H1 (cell line): ENCODE measurements around the gene RPUSD3. TPM values are rescaled to one million over a fixed set of nuclear protein-coding genes. Genes with fewer than 3 reads are reported as not detected.

Experiments
- CTCF ChIA-PET: fragments of 300-600 bp; sonication (Branson Sonifier 250); formaldehyde crosslinking; loops from one replicate; lab custom pipeline; 2021; ENCODE audit not compliant: partially characterized antibody; lab: Charles Lee
- POLR2A ChIA-PET: fragments of 300-600 bp; sonication (Branson Sonifier 250); formaldehyde crosslinking; loops from one replicate; lab custom pipeline; 2021; ENCODE audit warnings: inconsistent platforms; ENCODE audit not compliant: partially characterized antibody; lab: Charles Lee
- DNase-seq, 2 experiments: peaks; one replicate each; pipeline versions ENCODE4 v3.0.0 to v3.0.0-alpha.2; 2010 to 2022; ENCODE audit warnings: low spot score in 2 of 2, low read depth in 1 of 2, mixed read lengths in 1 of 2
- FAIRE-seq: peaks from 2 replicates; lab custom pipeline; 2011; peaks lifted over from hg19 to GRCh38; lab: Jason Lieb, UNC
- H2AFZ ChIP-seq: 2 replicates; pipeline ENCODE4 v1.8.1; 2012; ENCODE audit warnings: low read length, inconsistent platforms
- H2AK5ac ChIP-seq: 2 replicates; pipeline ENCODE4 v1.6.1; 2013; ENCODE audit warnings: low read depth, low read length
- H2BK120ac ChIP-seq: replicated peaks from 2 replicates; pipeline ENCODE3; 2013; ENCODE audit warnings: low read depth, low read length, inconsistent platforms
- H2BK12ac ChIP-seq: 2 replicates; pipeline ENCODE4 v1.6.1; 2013; ENCODE audit warnings: low read depth, low read length
- H2BK15ac ChIP-seq: 2 replicates; pipeline ENCODE4 v1.6.1; 2013; ENCODE audit warnings: low read length
- H2BK20ac ChIP-seq: 2 replicates; pipeline ENCODE4 v1.6.1; 2013; ENCODE audit warnings: low read length
- H2BK5ac ChIP-seq: 2 replicates; pipeline ENCODE4 v1.6.1; 2013; ENCODE audit warnings: low read depth, low read length
- H3K14ac ChIP-seq: 2 replicates; pipeline ENCODE4 v1.6.1; 2013; ENCODE audit warnings: inconsistent platforms; ENCODE audit not compliant: insufficient read length
- H3K18ac ChIP-seq: 2 replicates; pipeline ENCODE4 v1.6.1; 2013; ENCODE audit warnings: low read length; ENCODE audit errors: extremely low read depth
- H3K23ac ChIP-seq: 2 replicates; pipeline ENCODE4 v1.6.1; 2013; ENCODE audit warnings: inconsistent platforms; ENCODE audit not compliant: insufficient read length
- H3K23me2 ChIP-seq: 2 replicates; pipeline ENCODE4 v1.6.1; 2013; ENCODE audit warnings: low read depth, low read length
- H3K27ac ChIP-seq: 2 replicates; pipeline ENCODE4 v1.6.1; 2011; ENCODE audit warnings: low read depth, low read length, inconsistent platforms
- H3K27me3 ChIP-seq, 4 experiments: replicated peaks in 1 of 4; 1 replicate in 1 of 4; 2 replicates in 3 of 4; pipeline versions ENCODE4 v1.6.1 to v1.8.1; 2011 to 2013; ENCODE audit warnings: low read length in 3 of 4, mild to moderate bottlenecking in 3 of 4, inconsistent platforms in 2 of 4, mixed read lengths in 2 of 4, moderate library complexity in 1 of 4; ENCODE audit not compliant: control insufficient read depth in 3 of 4, insufficient read depth in 3 of 4; ENCODE audit errors: extremely low read depth in 1 of 4
- H3K36me3 ChIP-seq, 4 experiments: 2 replicates each; pipeline versions ENCODE4 v1.6.1 to v1.8.1; 2011 to 2013; ENCODE audit warnings: mild to moderate bottlenecking in 4 of 4, low read length in 3 of 4, moderate library complexity in 2 of 4, control low read depth in 1 of 4, inconsistent platforms in 1 of 4; ENCODE audit not compliant: insufficient read depth in 4 of 4, control insufficient read depth in 2 of 4
- H3K4ac ChIP-seq: replicated peaks from 2 replicates; pipeline ENCODE3; 2013; ENCODE audit warnings: low read length, low read depth, mixed read lengths, inconsistent platforms; ENCODE audit not compliant: insufficient read length
- H3K4me1 ChIP-seq, 4 experiments: replicated peaks in 1 of 4; 1 replicate in 1 of 4; 2 replicates in 3 of 4; pipeline versions ENCODE4 v1.6.1 to v1.8.1; 2011 to 2013; ENCODE audit warnings: low read length in 3 of 4, inconsistent platforms in 2 of 4, mixed read lengths in 1 of 4; ENCODE audit not compliant: insufficient read depth in 4 of 4, control insufficient read depth in 3 of 4
- H3K4me2 ChIP-seq, 2 experiments: 2 replicates each; pipeline versions ENCODE4 v1.6.1 to v1.8.1; 2011 to 2013; ENCODE audit warnings: low read depth in 2 of 2, low read length in 2 of 2, control low read depth in 1 of 2, inconsistent platforms in 1 of 2, mild to moderate bottlenecking in 1 of 2; ENCODE audit not compliant: insufficient read depth in 1 of 2
- H3K4me3 ChIP-seq, 4 experiments: fragments of 200-600, 300-600 bp in 1 of 4; sonication (generic), shearing (Covaris generic), sonication (Bioruptor Twin) in 1 of 4; 2 replicates each; pipeline versions ENCODE4 v1.5.1 to v1.8.1; 2011 to 2016; ENCODE audit warnings: low read length in 4 of 4, low read depth in 3 of 4, control low read depth in 2 of 4, inconsistent platforms in 2 of 4, mild to moderate bottlenecking in 2 of 4, mixed read lengths in 1 of 4, moderate library complexity in 1 of 4; ENCODE audit not compliant: insufficient read depth in 2 of 4; ENCODE audit errors: extremely low read depth in 1 of 4
- H3K56ac ChIP-seq: replicated peaks from 2 replicates; pipeline ENCODE3; 2013; ENCODE audit warnings: low read depth, mild to moderate bottlenecking, mixed read lengths, low read length, inconsistent platforms; ENCODE audit not compliant: insufficient read length
- H3K79me1 ChIP-seq: 2 replicates; pipeline ENCODE4 v1.6.1; 2013; ENCODE audit warnings: low read depth, low read length, control low read depth
- H3K79me2 ChIP-seq, 2 experiments: 2 replicates each; pipeline versions ENCODE4 v1.6.1 to v1.8.1; 2012 to 2013; ENCODE audit warnings: low read length in 2 of 2, mild to moderate bottlenecking in 2 of 2, inconsistent platforms in 1 of 2; ENCODE audit not compliant: insufficient read depth in 2 of 2, control insufficient read depth in 1 of 2
- H3K9ac ChIP-seq, 4 experiments: replicated peaks in 1 of 4; 1 replicate in 1 of 4; 2 replicates in 3 of 4; pipeline versions ENCODE4 v1.6.1 to v1.8.1; 2011 to 2013; ENCODE audit warnings: low read depth in 3 of 4, low read length in 3 of 4, control low read depth in 2 of 4, mild to moderate bottlenecking in 2 of 4, moderate library complexity in 2 of 4, inconsistent platforms in 1 of 4; ENCODE audit errors: extremely low read depth in 1 of 4
- H3K9me3 ChIP-seq, 2 experiments: 2 replicates each; pipeline versions ENCODE4 v1.6.1 to v1.8.1; 2012 to 2013; ENCODE audit warnings: mild to moderate bottlenecking in 2 of 2, moderate library complexity in 2 of 2, control low read depth in 1 of 2, inconsistent platforms in 1 of 2, low read depth in 1 of 2, low read length in 1 of 2, mixed read lengths in 1 of 2; ENCODE audit not compliant: insufficient read depth in 2 of 2
- H4K20me1 ChIP-seq, 2 experiments: replicated peaks in 1 of 2; 2 replicates each; pipeline versions ENCODE3 to v1.8.1; 2011 to 2013; ENCODE audit warnings: inconsistent platforms in 2 of 2, low read length in 2 of 2, mild to moderate bottlenecking in 1 of 2; ENCODE audit not compliant: insufficient read depth in 2 of 2, control insufficient read depth in 1 of 2
- H4K5ac ChIP-seq: 2 replicates; pipeline ENCODE4 v1.6.1; 2013; ENCODE audit warnings: low read length, low read depth, mixed read lengths, inconsistent platforms; ENCODE audit not compliant: insufficient read length
- H4K8ac ChIP-seq: 2 replicates; pipeline ENCODE4 v1.8.0; 2013; ENCODE audit warnings: mild to moderate bottlenecking, moderate library complexity, low read length, inconsistent platforms; ENCODE audit not compliant: insufficient read depth; ENCODE audit errors: extremely low read depth
- H4K91ac ChIP-seq: replicated peaks from 2 replicates; pipeline ENCODE3; 2013; ENCODE audit warnings: low read length, mixed read lengths, inconsistent platforms; ENCODE audit not compliant: insufficient read length
- CHD2 ChIP-seq: IDR thresholded peaks from 2 replicates; pipeline ENCODE4 v1.6.1; 2012; ENCODE audit warnings: low read length, improper control_type of control experiment
- CTCF ChIP-seq, 3 experiments: IDR thresholded peaks; 1 replicate in 2 of 3; 2 replicates in 1 of 3; pipeline versions ENCODE4 v1.5.1 to v1.6.1; 2011; ENCODE audit warnings: low read length in 3 of 3, mild to moderate bottlenecking in 3 of 3, inconsistent platforms in 2 of 3, low read depth in 1 of 3, moderate library complexity in 1 of 3; ENCODE audit not compliant: insufficient read depth in 1 of 3; ENCODE audit errors: control extremely low read depth in 1 of 3
- GTF2F1 ChIP-seq: IDR thresholded peaks from 2 replicates; pipeline ENCODE4 v1.6.1; 2012; ENCODE audit warnings: low read depth, low read length, improper control_type of control experiment, borderline replicate concordance
- NANOG ChIP-seq: IDR thresholded peaks from 2 replicates; pipeline ENCODE4 v1.6.1; 2011; ENCODE audit warnings: low read length, low read depth, mild to moderate bottlenecking, inconsistent platforms; ENCODE audit not compliant: insufficient read depth, poor library complexity, severe bottlenecking
- RBBP5 ChIP-seq: IDR thresholded peaks from 2 replicates; pipeline ENCODE4 v1.7.1; 2012; ENCODE audit warnings: low read depth, mild to moderate bottlenecking, inconsistent platforms, low read length, moderate library complexity, borderline replicate concordance
- RXRA ChIP-seq: IDR thresholded peaks from 2 replicates; pipeline ENCODE4 v1.6.1; 2011; ENCODE audit warnings: low read depth, mild to moderate bottlenecking, low read length, moderate library complexity; ENCODE audit not compliant: insufficient read depth
- WGBS, 2 experiments: shearing (Covaris generic) in 1 of 2; methylation state at CpG; one replicate each; pipeline versions ENCODE4 v1.1.6 to v1.1.7; 2013 to 2015; ENCODE audit warnings: low lambda C conversion rate in 2 of 2, mixed read lengths in 2 of 2, inconsistent platforms in 1 of 2, low coverage in 1 of 2, missing lambda C conversion rate in 1 of 2; ENCODE audit not compliant: insufficient replicate concordance in 2 of 2, insufficient coverage in 1 of 2, insufficient read length in 1 of 2; ENCODE audit errors: extremely low coverage in 1 of 2, missing lambda C conversion rate in 1 of 2; 5-methylcytosine and 5-hydroxymethylcytosine counted together
- polyA plus RNA-seq, 7 experiments: library from polyadenylated mRNA; depleted of rRNA in 3 of 7; stranded (reverse) in 5 of 7; unstranded in 2 of 7; fragments of >200 nt in 5 of 7; fragments of 200-250 nt in 2 of 7; gene quantifications; 1 replicate in 5 of 7; 2 replicates in 1 of 7; 4 replicates in 1 of 7; pipeline versions ENCODE4 v1.2.1 to v1.2.3, GENCODE V29; 2011 to 2013; ENCODE audit warnings: missing spikeins in 2 of 7, mixed read lengths in 2 of 7
- total RNA-seq: library from RNA; stranded (reverse); fragmentation: NEBNext Ultra II Directional; extraction: Animal tissue kit (Norgen Biotek cat#: 25700); gene quantifications from 2 replicates; pipeline ENCODE4 v1.2.1, GENCODE V29; 2021

RPUSD3 gene
- total and polyA plus RNA-seq, 2 of the 8 experiments (the other 6 are each of a cell fraction or from before 2014, with no cell fraction given): 68.4 to 154 TPM

- Histone ChIP-seq H3K9me3 (no peaks in the 10 kb centered on the region), H3K27ac (no peak overlapping the region), H3K23ac (no peak overlapping the region), H2BK15ac (no peak overlapping the region), H3K23me2 (no peaks in the 10 kb centered on the region), H3K79me2 (no peaks in the 10 kb centered on the region), H2AK5ac (no peak overlapping the region), H3K4me1 (peaks cover 0 to 2% (median 0%) of the 10 kb centered on the region in 4 experiments; a peak in 3 of 7 replicates), H4K20me1 (no peaks in the 10 kb centered on the region), H3K27me3 (no peaks in the 10 kb centered on the region; a peak in 1 of 7 replicates), H3K56ac (no peak overlapping the region), H3K4me2 (no peak overlapping the region), H3K36me3 (no peaks in the 10 kb centered on the region), H3K4me3 (no peak overlapping the region), H4K91ac (no peak overlapping the region), H3K18ac (no peak overlapping the region), H3K14ac (no peak overlapping the region), H3K9ac (no peak overlapping the region), H4K8ac (no peak overlapping the region), H2AFZ (no peak overlapping the region), H2BK20ac (no peak overlapping the region), H2BK12ac (no peak overlapping the region), H4K5ac (no peak overlapping the region), H3K79me1 (no peaks in the 10 kb centered on the region), H2BK5ac (no peak overlapping the region), H3K4ac (no peak overlapping the region), H2BK120ac (no peak overlapping the region)
- WGBS, 2 experiments: 81% methylated on average over 3 of the region's 3 CpGs; no CpG with 5 or more reads in 1 of the 2 experiments
- ChIA-PET CTCF (interaction anchor here (1.0 to 2.1 kb wide), 8 partner anchors 9 to 162 kb away, joined by 3 to 7 read pairs (median 4); no protein-coding TSS in a partner anchor), POLR2A (no interaction called here)
- FAIRE-seq (no peak), DNase-seq (no peak)
- TF ChIP-seq CHD2 (no peak), RBBP5 (no peak), GTF2F1 (no peak), CTCF (IDR thresholded peaks at IDR 0.05; ENCODE audit: control extremely low read depth in 1 of 3, insufficient read depth in 1 of 3, low read depth in 1 of 3, low read length in 3 of 3) (no peak), NANOG (no peak), RXRA (no peak)
Measured at GRCh38 chr3:9855594-9855993, 11.8 kb upstream of the RPUSD3 start.
